GM18517 (cell line): ENCODE measurements around the gene TERB2.
"Not testable (repeated sequence)": the region's sequence is repeated elsewhere in the genome, so short reads cannot be mapped to it uniquely, and the experiment has no call there.

Experiments
- ATAC-seq: cut with Tn5 transposase; IDR thresholded peaks from one replicate; pipeline ENCODE4 v1.9.1; 2021; ENCODE audit warnings: mild to moderate bottlenecking, moderate library complexity; ENCODE audit not compliant: unreplicated experiment

TERB2 gene

GRCh38 chr15:44956388-44956787 lies at the start of gene TERB2:
Gene TERB2 (plus strand): TSS chr15:44956687. CDS start chr15:44956719, 32 bp downstream.
- ATAC-seq = no peak

- no peak for ATAC-seq
Measured at GRCh38 chr15:44909423-44909822, 47.1 kb upstream of the TERB2 start.

GRCh38 chr15:44910981-44911625 lies 45.4 kb upstream of the TERB2 start:
- ATAC-seq = no peak

GRCh38 chr15:44912186-44912585 lies 44.3 kb upstream of the TERB2 start:
- not testable (repeated sequence) for ATAC-seq

- ATAC-seq = not testable (repeated sequence)
Measured at GRCh38 chr15:44912974-44913448, 43.5 kb upstream of the TERB2 start.

- ATAC-seq = no peak
Measured at GRCh38 chr15:44918136-44918535, 38.4 kb upstream of the TERB2 start.

GRCh38 chr15:44928658-44929057 lies 27.8 kb upstream of the TERB2 start:
- not testable (repeated sequence) for ATAC-seq

GRCh38 chr15:44930283-44930682 lies 26.2 kb upstream of the TERB2 start:
- ATAC-seq = not testable (repeated sequence)

GRCh38 chr15:44958302-44958701 lies 1.8 kb downstream of the TERB2 start:
- ATAC-seq = not testable (repeated sequence)

GRCh38 chr15:44968475-44968874 lies 12.0 kb downstream of the TERB2 start:
- no peak for ATAC-seq

- no peak for ATAC-seq
Measured at GRCh38 chr15:44971036-44971435, 14.5 kb downstream of the TERB2 start.

- not testable (repeated sequence) for ATAC-seq
Measured at GRCh38 chr15:44976183-44976582, 19.7 kb downstream of the TERB2 start.

GRCh38 chr15:44977781-44978180 lies 21.3 kb downstream of the TERB2 start:
- ATAC-seq = not testable (repeated sequence)

- not testable (repeated sequence) for ATAC-seq
Measured at GRCh38 chr15:44979617-44980339, 23.3 kb downstream of the TERB2 start.

- not testable (repeated sequence) for ATAC-seq
Measured at GRCh38 chr15:44984144-44984543, 27.7 kb downstream of the TERB2 start.

- ATAC-seq = not testable (repeated sequence)
Measured at GRCh38 chr15:44986346-44987055, 30.0 kb downstream of the TERB2 start.

- not testable (repeated sequence) for ATAC-seq
Measured at GRCh38 chr15:44987711-44988110, 31.2 kb downstream of the TERB2 start.

- ATAC-seq = not testable (repeated sequence)
Measured at GRCh38 chr15:44988184-44988869, 31.8 kb downstream of the TERB2 start.

GRCh38 chr15:44988870-44989219 lies 32.4 kb downstream of the TERB2 start:
- ATAC-seq = not testable (repeated sequence)

- ATAC-seq = not testable (repeated sequence)
Measured at GRCh38 chr15:44997632-44998031, 41.1 kb downstream of the TERB2 start.

- ATAC-seq = no peak
Measured at GRCh38 chr15:44999105-44999504, 42.6 kb downstream of the TERB2 start.
